HG02588 (cell line): ENCODE measurements around the gene RHEB.

Experiments
- ATAC-seq: cut with Tn5 transposase; IDR thresholded peaks from one replicate; pipeline ENCODE4 v1.9.1; 2021; ENCODE audit warnings: mild to moderate bottlenecking, moderate library complexity; ENCODE audit not compliant: unreplicated experiment

The RHEB gene

DNA sequence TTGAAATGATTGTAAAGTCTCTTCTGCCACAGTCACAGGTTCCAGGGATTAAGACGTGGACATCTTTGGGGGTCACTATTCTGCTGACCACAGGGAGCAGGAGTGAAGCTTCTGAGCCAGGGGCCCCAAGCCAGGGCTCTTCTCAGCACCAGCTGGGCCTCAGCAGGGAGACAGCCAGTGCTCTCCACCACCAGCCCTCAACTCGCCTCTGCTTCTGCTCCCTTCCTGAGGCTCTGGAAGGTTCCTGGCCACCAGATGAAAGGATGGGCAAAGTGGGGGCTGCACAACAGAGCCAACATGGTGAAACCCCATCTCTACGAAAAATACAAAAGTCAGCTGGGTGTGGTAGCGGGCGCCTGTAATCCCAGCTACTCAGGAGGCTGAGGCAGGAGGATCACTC, 68.5 kb downstream of the RHEB start:
- no peak for ATAC-seq

- ATAC-seq = no peak
These were observed 69.7 kb downstream of the RHEB start for GRCh38 chr7:151449990-151450389.

DNA sequence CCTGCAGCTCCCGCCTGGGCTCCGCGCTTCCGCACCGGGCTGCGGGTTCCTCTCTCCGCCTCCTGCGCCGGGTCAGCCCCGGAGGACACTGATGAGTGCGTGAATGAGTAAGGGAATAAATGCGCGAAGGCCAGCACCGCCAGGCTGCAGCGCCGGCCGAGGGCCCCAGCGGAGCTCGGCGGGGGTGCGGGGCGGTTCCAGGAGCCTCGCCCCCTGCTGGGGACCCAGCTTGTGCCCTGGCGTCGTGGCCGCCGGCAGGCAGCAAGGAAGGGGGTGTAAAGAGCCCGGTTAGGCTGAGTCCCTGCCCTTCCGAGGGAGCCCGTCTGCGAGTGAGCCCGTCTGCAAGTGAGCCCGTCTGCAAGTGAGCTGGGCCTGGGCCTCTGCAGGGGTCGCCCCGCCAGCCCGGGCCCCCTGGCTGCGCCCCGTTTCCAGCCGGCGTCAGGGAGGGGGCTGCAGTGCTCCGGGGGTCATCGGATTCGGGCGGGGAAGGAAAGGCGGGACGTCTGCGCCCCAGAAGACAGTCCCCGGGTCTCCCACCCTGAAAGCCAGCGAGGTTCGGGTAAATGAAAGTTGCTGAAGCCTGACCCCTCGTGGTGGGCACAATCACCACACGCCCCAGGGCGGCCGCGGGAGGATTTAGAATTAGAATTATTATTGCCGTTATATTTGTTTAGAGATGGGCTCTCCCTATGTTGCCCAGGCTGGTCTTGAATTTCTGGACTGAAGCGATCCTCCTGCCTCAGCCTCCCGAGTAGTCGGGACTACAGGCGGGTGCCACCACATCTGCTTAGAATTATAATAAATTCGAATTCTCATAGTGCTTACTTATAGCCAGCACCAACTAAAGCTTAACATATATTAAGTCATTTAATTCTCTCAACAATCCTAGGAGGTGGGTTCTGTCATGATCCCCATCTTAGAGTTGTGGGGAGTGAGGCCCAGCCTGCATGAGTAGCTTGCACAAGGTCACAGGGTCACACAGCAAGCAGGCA, 71.1 kb downstream of the RHEB start:
- ATAC-seq = peak; percentile 61

DNA sequence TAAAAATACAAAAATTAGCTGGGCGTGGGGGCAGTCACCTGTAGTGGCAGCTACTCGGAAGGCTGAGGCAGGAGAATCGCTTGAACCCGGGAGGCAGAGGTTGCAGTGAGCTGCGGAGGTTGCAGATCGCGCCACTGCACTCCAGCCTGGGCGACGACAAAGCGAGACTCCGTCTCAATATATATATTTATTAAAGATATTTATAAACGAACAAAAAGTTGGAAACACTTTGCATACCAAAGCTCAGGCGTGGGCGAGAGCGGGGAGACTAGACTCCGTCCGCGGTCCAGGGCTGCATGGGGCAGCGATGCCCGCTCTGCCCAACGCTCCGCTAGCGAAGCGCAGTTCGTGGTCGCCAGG, 71.8 kb downstream of the RHEB start:
- ATAC-seq = no peak

GRCh38 chr7:151447312-151447711, 72.4 kb downstream of the RHEB start:
- no peak for ATAC-seq

- ATAC-seq = no peak
These were observed 73.3 kb downstream of the RHEB start for GRCh38 chr7:151446412-151446811.

DNA sequence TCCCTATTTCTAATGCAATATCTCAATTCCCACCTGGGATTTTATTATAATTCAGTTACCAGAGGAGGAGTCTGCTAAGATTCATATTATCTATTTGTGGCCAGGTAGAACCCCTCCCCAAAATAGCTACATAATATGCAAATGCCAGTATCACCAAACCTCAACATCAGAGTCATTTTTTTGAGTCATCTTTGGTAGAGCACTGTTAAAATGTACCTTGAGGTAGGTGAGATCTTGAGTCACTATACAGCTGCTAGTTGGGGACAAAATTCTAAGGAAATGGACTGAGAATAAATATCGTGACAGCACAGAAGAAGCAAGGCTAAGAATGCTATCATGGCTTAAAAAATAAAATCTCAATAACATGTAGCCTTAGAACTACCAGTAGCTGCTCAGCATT, 75.1 kb downstream of the RHEB start:
- ATAC-seq = no peak

- no peak for ATAC-seq
These were observed 76.8 kb downstream of the RHEB start for GRCh38 chr7:151442776-151443496.

DNA sequence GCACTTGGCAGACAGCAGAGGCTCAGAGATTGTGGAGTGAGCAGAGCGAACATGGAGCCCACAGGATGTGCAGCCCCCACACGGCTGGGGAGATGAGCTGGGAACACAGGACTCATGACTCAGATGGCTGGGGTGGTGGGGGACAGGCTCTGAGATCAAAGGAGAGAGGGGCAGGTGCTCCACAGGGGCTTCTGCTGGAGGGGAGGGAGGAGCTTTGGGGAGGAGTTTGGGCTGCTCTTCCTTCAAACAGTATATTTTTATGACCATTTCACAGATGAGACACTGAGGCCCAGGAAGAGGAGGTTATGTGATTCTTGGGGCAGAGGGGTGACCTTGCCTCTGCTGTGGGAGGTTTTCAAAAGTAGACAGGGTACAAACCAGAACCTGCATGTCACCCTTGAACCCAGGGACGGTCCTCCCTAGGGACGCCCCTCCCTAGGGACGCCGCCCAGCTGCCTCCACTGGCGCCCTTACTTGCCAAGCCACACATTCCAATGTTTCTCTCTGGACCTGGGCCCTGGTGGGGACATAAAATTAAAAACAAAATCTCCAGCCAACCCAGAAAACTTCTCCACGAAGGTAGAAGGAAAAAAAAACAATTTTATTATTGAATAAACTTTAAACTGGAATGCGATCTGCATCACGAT, 78.8 kb downstream of the RHEB start:
- ATAC-seq = no peak

DNA sequence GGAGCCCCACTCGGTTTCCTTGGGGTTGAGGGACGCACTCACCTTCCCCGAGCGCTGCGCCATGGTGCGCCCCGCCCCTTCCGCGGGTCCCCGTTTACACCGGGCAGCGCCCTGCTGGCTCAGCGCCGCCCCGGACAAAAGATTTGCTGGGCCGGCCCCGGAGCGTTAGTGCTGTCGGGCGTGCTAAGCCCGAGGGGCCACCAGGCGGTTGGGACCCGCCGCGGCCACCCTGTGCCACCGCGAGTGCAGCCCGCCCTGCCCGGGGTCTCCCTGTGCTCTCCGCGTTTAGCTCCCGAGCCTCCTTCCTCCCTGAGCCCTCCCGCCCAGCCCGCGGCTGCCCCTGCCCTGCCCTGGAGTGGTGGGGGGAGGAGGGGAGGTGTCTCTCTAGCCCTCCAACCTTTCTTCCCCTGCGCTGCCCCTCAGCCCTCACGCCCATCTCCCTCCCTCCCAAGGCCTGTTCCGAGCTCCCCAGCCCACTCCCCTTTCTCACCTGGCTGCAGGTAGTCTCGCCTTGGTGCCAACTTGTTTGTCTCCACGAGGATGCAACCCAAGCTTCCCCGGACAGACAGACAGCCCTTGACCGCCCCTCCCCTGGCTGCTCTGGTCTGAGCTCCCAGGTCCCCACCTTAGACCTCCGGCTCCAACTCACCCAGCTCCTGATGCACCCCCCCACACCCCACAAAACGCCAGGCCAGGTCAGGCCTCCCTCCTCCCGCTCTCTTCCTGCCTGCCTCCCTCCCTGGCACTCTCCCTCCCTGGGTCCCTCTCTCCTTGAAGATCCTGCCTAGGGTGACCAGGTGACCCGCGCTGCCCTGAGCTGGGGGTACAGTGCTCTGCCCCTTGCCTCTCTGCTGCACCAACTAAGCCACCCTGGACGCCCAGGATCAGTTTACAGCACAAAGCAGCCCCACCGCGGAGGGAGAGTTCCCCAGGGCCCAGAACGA, 79.6 kb downstream of the RHEB start, which contains the start of gene CRYGN:
Gene CRYGN, minus strand, starts transcription at position 287 of the 944 bp plus-strand sequence. Its CDS starts 224 bp downstream, at position 63.
- ATAC-seq = no peak

- no peak for ATAC-seq
These were observed 80.7 kb downstream of the RHEB start for GRCh38 chr7:151438864-151439601.

GRCh38 chr7:151437866-151438516, 81.7 kb downstream of the RHEB start:
- ATAC-seq = no peak

DNA sequence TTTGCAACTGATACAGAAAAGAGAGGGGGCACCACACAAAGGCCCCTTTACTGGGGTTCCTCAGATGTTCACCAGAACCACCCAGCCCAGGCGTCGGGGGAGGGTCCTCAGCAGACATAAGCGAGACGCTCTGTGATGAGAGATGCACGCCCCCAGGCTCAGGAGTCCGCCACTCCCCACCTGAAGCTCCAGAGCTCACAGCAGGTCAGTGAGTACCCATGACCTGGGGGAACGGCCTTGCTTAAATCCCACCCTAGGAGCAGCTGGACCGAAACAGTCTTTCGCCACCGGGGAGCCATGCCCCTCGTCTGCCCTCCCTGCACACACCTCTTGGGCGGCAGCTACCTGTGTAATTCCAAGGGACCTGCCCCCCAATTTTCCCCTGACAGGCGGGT, 82.5 kb downstream of the RHEB start:
- no peak for ATAC-seq

- no peak for ATAC-seq
These were observed 83.1 kb downstream of the RHEB start for GRCh38 chr7:151436446-151437158.

DNA sequence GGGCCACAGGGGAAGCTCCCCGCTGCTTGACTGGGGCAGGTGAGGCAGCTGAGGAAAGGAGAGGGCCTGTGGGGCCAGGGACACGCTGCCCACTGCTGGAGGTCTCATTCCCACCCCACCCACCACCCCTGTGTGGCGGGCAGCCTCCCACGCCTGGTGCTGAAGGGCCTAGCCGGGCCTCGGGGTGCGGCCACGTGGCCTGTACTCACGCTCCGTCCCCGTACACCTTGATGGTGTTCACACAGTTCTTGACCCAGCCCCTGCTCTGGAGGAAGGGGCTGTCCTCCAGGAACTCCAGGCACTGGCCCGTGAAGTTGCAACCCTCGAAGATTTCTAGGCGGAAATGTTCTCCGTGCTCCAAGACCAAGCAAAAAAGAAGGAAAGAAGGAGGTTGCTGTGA, 83.7 kb downstream of the RHEB start:
- ATAC-seq = no peak

DNA sequence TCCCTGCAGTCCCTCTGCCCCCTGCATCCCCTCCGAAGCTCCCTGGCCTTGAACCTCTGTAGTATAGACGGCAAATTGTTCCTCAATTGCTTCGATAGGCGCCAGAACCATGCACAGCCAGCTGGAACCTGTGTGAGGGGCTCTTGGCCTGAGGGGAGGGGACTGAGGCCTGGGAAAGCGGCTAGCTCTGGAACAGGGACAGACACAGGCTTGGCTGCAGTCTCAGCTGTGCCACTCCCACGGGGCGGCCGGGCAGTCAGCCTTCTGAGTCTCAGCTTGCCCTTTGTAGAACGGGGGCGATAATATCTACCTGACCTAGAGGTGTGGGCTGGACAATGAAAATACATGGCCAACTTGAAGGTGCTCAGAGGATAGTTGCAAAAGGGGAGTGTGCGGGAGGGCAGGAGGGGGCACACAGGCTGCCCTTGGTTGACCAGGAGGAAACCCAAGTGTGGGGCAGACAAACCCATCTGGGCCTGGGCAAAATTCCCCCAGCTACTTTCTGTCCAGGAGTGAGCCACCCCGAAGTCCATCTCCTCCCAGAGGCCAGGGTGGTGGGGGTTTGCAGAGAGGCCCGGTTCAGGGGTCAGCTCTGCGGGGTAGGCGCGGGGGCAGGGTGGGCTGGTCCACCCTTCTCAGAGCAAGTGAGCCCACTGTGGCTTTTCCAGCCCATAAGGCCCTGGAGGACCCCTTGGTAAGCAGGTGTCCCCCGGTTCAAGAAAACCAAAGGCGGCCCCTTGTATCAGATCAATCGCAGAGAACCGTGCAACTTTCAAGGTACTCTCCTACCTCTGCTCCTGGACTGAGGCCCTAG, 84.4 kb downstream of the RHEB start:
- ATAC-seq = no peak

- no peak for ATAC-seq
These were observed 85.1 kb downstream of the RHEB start for GRCh38 chr7:151434549-151434948.
